ENCODE measurements around the gene DEFB127. TPM values are rescaled to one million over a fixed set of nuclear protein-coding genes. Genes with fewer than 3 reads are reported as not detected.

The DEFB127 gene
- total RNA-seq, 4 donors from 2014 or later = not detected

GRCh38 chr20:142290-142689 lies 15.0 kb upstream of the DEFB127 start, which contains the start of gene DEFB126:
DEFB126 (plus strand) TSS chr20:142590; CDS start chr20:142629, 39 bp downstream.
- TF ChIP-seq POLR2A (IDR thresholded peaks at IDR 0.05; ENCODE audit: low read depth) = no peak
- no peak for TF ChIP-seq EP300 (IDR thresholded peaks at IDR 0.05)
- no peak for TF ChIP-seq POLR2AphosphoS5 (IDR thresholded peaks at IDR 0.05)
- TF ChIP-seq, protein P1, sequence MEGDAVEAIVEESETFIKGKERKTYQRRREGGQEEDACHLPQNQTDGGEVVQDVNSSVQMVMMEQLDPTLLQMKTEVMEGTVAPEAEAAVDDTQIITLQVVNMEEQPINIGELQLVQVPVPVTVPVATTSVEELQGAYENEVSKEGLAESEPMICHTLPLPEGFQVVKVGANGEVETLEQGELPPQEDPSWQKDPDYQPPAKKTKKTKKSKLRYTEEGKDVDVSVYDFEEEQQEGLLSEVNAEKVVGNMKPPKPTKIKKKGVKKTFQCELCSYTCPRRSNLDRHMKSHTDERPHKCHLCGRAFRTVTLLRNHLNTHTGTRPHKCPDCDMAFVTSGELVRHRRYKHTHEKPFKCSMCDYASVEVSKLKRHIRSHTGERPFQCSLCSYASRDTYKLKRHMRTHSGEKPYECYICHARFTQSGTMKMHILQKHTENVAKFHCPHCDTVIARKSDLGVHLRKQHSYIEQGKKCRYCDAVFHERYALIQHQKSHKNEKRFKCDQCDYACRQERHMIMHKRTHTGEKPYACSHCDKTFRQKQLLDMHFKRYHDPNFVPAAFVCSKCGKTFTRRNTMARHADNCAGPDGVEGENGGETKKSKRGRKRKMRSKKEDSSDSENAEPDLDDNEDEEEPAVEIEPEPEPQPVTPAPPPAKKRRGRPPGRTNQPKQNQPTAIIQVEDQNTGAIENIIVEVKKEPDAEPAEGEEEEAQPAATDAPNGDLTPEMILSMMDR (IDR thresholded peaks at IDR 0.05) = no peak
- WGBS = 55% methylated on average over 1 of the region's 1 CpG
- Histone ChIP-seq H3K36me3 (no peaks in the 10 kb centered on the region), H3K27me3 (peaks cover 0 to 13% (median 0%) of the 10 kb centered on the region in 4 donors), H3K27ac (replicated peaks in 1 of 4) (no peak within 1 kb of the TSS), H3K4me3 (no peak within 1 kb of the TSS), H3K9me3 (no peaks in the 10 kb centered on the region), H3K4me1 (no peaks in the 10 kb centered on the region)
- no peak for DNase-seq (ENCODE audit: extremely low spot score)
- intact Hi-C loops (cut with DNase I) = no loop called here

- Histone ChIP-seq H3K9me3 (no peaks in the 10 kb centered on the region), H3K4me1 (no peaks in the 10 kb centered on the region), H3K27ac (replicated peaks in 1 of 4) (no peak overlapping the region), H3K4me3 (no peak overlapping the region), H3K27me3 (peaks cover 0 to 5% (median 0%) of the 10 kb centered on the region in 4 donors), H3K36me3 (no peaks in the 10 kb centered on the region)
- intact Hi-C loops (cut with DNase I) = no loop called here
- DNase-seq (ENCODE audit: extremely low spot score) = no peak
- TF ChIP-seq POLR2A (IDR thresholded peaks at IDR 0.05; ENCODE audit: low read depth) (no peak), POLR2AphosphoS5 (IDR thresholded peaks at IDR 0.05) (no peak), EP300 (IDR thresholded peaks at IDR 0.05) (no peak)
- TF ChIP-seq, protein P1 (IDR thresholded peaks at IDR 0.05) = no peak
- 55% methylated on average over 2 of the region's 2 CpGs for WGBS
Measured at GRCh38 chr20:145877-146276, 11.4 kb upstream of the DEFB127 start.

DNA sequence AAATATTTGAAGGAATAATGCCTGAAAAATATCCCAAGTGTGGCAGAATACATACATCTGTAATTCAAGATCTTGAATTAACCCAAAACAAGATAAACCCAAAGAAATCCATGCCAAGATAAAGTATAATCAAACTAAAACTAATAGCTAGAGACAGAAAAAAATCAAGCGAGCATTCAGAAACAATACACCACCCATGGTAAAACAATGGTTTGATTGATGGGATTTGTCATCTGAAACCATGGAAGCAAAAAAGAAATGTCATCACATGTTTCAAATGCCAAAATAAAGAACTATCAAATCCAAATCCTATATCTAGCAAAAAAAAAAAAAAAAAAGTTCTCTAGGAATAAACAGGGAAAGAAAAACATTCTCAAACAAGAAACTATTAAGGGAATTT lies 5.1 kb upstream of the DEFB127 start:
- TF ChIP-seq POLR2A (IDR thresholded peaks at IDR 0.05; ENCODE audit: low read depth) = no peak
- TF ChIP-seq EP300 (IDR thresholded peaks at IDR 0.05) = no peak
- TF ChIP-seq, protein P1 (IDR thresholded peaks at IDR 0.05) = no peak
- TF ChIP-seq POLR2AphosphoS5 (IDR thresholded peaks at IDR 0.05) = no peak
- H3K4me1 ChIP-seq = no peaks in the 10 kb centered on the region
- WGBS = 70% methylated on average over 1 of the region's 1 CpG
- H3K9me3 ChIP-seq = no peaks in the 10 kb centered on the region
- intact Hi-C loops (cut with DNase I) = no loop called here
- no peaks in the 10 kb centered on the region for H3K36me3 ChIP-seq
- no peak overlapping the region for H3K4me3 ChIP-seq
- no peak for DNase-seq (ENCODE audit: extremely low spot score)
- H3K27me3 ChIP-seq = peaks cover 0 to 11% (median 0%) of the 10 kb centered on the region in 4 donors
- no peak overlapping the region for H3K27ac ChIP-seq (replicated peaks in 1 of 4)

DNA sequence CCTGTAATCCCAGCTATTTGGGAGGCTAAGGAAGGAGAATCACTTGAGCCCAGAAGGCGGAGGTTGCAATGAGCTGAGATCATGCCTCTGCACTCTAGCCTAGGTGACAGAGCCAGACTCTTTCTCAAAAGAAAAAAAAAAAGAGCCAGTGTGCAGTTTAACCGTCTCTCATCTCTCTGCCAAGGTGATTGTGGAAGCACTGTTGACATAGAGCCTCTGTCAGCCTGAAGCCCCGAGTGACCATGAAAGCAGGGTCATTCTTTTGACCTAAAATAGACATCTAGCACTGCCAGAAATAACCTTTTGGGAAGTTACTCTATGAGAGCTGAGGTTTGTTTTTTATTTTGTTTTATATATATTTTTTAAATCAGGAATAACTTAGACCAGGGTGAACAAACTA lies 7.4 kb downstream of the DEFB127 start:
- intact Hi-C loops (cut with DNase I) = no loop called here
- no peak for TF ChIP-seq POLR2AphosphoS5 (IDR thresholded peaks at IDR 0.05)
- WGBS = 54% methylated on average over 3 of the region's 3 CpGs

DNA sequence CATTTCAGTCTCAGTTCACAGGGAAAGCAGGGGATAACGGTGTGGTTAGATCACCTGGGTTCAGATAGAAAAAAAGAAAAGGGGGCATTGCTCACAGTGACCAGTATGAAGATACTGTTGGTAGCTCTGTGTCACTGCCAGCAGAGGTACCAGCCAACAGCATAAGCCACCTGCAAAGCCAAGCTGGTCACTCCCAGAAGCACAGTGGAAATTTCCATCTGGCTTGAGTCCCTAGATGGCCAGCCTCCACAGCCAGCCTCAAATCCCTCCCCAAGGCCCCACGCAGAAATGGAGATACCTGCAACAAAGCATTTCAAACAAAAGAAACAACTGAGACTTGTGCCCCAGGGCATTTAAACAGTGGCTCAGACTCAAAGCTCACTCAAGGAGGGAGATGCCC lies 11.6 kb downstream of the DEFB127 start:
- Histone ChIP-seq H3K27ac (replicated peaks in 1 of 4) (no peak overlapping the region), H3K36me3 (no peaks in the 10 kb centered on the region), H3K4me3 (no peak overlapping the region), H3K4me1 (no peaks in the 10 kb centered on the region), H3K27me3 (peaks cover 0 to 5% (median 0%) of the 10 kb centered on the region in 4 donors), H3K9me3 (no peaks in the 10 kb centered on the region)
- DNase-seq (ENCODE audit: extremely low spot score) = no peak
- TF ChIP-seq POLR2AphosphoS5 (IDR thresholded peaks at IDR 0.05) (no peak), EP300 (IDR thresholded peaks at IDR 0.05) (no peak), POLR2A (IDR thresholded peaks at IDR 0.05; ENCODE audit: low read depth) (no peak)
- TF ChIP-seq, protein P1 (IDR thresholded peaks at IDR 0.05) = no peak
- WGBS = 66% methylated on average over 2 of the region's 2 CpGs
- intact Hi-C loops (cut with DNase I) = no loop called here

More for the DNA sequence above, 7.4 kb downstream of the DEFB127 start:
- no peaks in the 10 kb centered on the region for H3K9me3 ChIP-seq
- H3K27ac ChIP-seq (replicated peaks in 1 of 4) = no peak overlapping the region
- H3K36me3 ChIP-seq = no peaks in the 10 kb centered on the region
- H3K4me1 ChIP-seq = no peaks in the 10 kb centered on the region
- H3K4me3 ChIP-seq = no peak overlapping the region
- DNase-seq (ENCODE audit: extremely low spot score) = no peak
- peaks cover 0 to 5% (median 0%) of the 10 kb centered on the region in 4 donors for H3K27me3 ChIP-seq
